HFF-Myc (cell line): ENCODE data around the gene KLK5.

Source experiments
- DNase-seq: peaks from one replicate; pipeline ENCODE4 v3.0.0-alpha.2; 2011; ENCODE audit warnings: low read depth; ENCODE audit errors: extremely low read depth
- H3K4me3 ChIP-seq: replicated peaks from 2 replicates; pipeline ENCODE4 v1.5.1; 2011; ENCODE audit warnings: low read depth, mild to moderate bottlenecking, control low read depth, low read length
- TF ChIP-seq, protein P1 (sequence below): IDR thresholded peaks from 2 replicates; pipeline ENCODE4 v1.5.1; 2012; ENCODE audit warnings: mild to moderate bottlenecking, low read depth, low read length, control low read depth; ENCODE audit errors: missing control alignments

The KLK5 gene

DNA sequence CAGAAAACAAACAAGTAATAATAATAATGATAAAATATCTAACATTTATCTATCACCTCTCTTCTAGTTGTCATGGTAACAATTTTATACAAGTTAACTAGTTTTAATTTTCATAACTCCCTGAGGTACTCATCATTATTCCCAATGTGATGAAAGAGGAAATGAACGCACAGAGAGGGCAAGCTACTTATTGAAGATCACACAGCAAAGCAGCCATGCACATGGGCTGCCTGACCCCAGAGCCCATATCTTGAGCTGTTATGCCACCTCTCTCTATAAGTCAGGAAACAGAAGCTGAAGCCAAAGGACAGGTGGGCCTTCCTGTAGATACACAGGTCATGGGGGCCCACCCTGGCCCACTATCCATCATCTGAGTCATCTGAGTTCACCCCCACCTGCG lies 36.8 kb downstream of the KLK5 start:
- TF ChIP-seq, protein P1, sequence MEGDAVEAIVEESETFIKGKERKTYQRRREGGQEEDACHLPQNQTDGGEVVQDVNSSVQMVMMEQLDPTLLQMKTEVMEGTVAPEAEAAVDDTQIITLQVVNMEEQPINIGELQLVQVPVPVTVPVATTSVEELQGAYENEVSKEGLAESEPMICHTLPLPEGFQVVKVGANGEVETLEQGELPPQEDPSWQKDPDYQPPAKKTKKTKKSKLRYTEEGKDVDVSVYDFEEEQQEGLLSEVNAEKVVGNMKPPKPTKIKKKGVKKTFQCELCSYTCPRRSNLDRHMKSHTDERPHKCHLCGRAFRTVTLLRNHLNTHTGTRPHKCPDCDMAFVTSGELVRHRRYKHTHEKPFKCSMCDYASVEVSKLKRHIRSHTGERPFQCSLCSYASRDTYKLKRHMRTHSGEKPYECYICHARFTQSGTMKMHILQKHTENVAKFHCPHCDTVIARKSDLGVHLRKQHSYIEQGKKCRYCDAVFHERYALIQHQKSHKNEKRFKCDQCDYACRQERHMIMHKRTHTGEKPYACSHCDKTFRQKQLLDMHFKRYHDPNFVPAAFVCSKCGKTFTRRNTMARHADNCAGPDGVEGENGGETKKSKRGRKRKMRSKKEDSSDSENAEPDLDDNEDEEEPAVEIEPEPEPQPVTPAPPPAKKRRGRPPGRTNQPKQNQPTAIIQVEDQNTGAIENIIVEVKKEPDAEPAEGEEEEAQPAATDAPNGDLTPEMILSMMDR = no peak
- no peak overlapping the region for H3K4me3 ChIP-seq
- no peak for DNase-seq

DNA sequence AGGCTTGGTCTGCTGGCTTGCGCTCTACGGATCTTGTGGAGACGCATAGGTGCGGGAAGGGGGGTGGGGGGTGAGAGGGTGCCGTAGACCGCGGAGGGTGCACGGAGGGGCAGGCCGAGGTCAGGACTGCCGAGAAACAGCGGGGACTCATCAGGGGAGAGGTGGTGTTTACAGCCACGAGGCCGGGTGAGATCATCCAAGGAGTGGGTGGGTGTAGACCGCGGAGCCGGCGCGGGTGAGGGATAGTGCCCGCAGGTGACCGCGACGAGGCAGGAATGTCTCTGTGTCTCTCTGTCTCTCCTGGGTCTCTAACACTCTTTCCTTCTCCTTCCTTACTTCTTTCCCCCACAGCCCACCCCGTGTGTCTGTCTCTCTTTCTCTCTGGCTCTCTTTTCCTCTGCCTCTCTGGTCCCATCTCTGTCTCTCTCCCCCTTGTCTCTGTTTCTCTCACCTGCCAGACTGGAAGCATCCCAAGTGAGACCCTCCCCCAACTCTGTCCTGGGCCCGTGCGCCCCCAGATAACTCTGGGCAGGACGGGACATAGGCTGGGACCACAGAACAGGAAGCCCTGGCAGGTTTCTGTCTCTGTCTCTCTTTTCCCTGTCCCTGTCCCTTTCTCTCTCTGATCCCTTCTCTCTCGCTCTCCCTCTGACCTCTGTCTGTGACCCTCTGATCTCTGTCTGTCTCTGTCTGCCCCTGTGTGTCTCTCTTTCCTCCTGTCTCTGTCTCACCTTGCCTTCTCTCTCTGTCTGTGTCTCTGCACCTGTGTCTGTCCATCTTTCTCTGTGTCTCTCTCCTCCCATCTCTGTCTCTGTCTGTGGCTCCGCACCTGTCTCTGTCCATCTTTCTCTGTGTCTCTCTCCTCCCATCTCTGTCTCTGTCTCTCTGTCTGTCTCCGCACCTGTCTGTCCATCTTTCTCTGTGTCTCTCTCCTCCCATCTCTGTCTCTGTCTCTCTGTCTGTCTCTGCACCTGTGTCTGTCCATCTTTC lies 39.8 kb downstream of the KLK5 start:
- TF ChIP-seq, protein P1 = no peak
- no peak for DNase-seq
- no peak overlapping the region for H3K4me3 ChIP-seq

DNA sequence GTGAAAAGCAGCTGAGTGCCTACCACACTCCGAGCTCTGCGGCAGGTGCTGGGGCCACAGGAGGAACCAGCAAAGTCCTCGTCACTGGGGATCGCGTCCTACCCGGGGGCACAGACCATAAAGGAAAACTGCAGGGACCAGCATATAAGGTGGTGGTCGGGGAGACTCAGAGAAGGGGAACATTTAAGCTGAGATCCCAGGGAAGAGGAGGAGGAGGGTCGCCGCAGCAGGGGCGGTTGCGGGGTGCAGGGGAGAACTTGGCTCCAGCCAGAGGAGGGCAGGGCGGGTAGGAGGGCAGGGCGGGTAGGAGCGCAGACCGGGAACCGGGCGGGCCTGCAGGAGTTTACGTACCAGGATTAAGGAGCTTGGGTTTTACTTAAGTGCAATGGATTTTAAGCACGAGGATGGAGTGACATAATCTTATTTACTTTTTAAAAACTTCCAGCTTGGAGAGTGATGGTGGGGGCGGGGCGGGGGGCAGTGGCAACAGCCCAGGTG lies 40.7 kb downstream of the KLK5 start:
- TF ChIP-seq, protein P1 = no peak
- no peak for DNase-seq
- no peak overlapping the region for H3K4me3 ChIP-seq

DNA sequence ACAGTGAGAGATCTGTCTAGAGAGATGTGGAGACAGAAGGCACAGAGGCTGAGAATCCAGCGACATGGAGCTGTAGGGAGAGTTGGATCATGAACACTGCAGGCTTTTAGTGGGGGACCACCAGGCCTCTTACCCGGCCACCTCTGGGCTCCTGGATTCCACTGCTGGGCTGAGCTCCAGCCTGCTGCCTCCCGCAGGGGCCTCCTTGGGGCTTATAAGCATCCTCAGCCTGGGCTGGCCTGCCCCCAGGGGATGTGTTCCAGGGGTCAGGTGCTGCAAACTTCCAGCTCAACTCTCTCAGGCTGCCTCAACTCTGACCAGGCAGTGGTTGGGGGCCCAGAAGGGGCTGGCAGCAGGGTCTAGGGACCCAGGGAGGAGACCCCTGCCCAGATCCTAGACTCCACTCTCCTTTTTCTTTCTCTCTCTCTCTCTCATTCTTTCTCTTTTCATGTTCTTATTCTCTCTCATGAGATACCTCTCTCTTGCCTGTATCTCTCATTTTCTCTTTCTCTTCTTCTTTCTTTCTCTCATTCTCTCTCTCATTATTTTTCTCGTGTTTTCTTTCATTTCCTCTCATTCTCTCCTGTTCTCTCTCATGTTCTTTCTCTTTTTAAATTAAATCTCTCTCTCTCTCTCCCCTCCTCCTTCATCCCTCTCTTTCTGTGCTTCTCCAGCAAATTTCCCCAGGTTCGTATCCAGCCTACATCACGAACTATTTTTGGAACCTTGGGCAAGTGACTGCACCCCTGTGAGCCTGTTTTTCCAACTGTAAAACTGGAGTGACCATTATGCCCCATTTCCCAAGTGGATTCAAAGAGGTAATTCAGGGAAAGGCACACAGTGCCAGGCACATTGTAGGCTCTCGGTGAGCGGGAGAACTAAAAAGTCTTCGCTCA lies 41.4 kb downstream of the KLK5 start, which contains the start of gene KLK4:
Gene KLK4 (minus strand): TSS at position 190 of the 896 bp plus-strand sequence. CDS start 657 bp downstream, outside the sequence.
- no peak for DNase-seq
- H3K4me3 ChIP-seq = no peak within 1 kb of the TSS
- TF ChIP-seq, protein P1 = no peak

DNA sequence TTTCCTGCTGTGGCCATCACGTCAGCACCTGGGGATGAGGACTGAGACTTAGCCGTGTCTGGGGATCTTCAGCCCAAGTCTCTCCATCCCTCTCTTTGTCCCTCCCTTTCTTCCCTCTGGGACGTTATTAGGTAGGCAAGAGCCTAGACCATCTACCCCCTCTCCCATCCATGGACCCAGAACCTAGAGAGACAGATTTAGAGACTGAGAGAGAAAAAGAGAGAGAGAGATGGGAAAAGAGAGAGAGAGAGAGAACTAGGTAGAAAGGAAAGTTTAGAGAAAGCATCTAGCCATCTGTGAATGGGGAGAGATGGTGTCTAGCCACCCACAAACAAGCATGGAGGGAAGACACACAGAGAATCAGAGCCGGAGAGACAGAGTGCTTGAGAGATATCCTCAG lies 42.1 kb downstream of the KLK5 start:
- TF ChIP-seq, protein P1 = no peak
- no peak overlapping the region for H3K4me3 ChIP-seq
- no peak for DNase-seq

DNA sequence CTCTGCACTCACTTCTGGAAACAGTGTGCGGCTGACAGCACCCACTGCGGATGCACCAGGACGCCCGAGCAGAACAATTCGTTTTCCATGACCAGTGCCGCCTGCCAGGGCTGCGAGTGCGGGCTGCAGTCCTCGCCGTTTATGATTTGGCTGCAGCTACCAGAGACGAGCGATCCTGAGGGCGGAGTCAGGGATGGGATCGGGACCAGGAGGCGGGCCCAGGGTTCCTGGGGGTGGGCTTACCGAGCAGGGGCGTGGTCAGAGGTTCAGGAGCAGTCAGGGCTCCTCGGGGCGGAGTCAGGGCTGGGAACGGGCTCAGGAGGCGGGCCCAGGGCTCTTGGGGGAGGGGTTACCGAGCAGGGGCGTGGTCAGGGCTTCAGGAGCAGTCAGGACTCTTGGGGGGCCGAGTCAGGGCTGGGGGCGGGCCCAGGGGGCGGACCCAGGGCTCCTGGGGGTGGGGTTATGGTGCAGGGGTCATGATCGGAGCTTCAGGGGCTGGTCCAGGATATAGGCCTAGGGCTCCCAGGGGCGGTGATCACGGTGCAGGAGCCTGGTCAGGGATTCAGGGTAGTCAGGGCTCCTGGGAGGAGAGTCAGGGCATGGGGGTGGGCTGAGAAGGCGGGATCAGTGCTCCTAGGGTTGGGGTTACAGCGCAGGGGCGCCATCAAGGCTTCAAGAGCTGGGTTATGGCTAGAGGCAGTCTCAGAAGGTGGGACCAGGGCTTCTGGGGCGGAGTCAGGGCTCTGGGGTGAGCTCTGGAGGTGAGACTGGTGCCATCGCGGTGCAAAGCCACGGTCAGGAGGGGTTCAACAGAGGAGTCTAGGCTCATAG lies 43.4 kb downstream of the KLK5 start:
- H3K4me3 ChIP-seq = no peak overlapping the region
- TF ChIP-seq, protein P1 = no peak
- no peak for DNase-seq
